ACC112 (cell line): Measurements from ENCODE around the gene ICAM4.

Experiments
- H2AFZ ChIP-seq: fragments of 200-600 bp; sonication (generic); one replicate; pipeline ENCODE4 v1.6.0; 2017; ENCODE audit warnings: antibody characterized with exemption, low read length; ENCODE audit not compliant: unreplicated experiment
- H3K27ac ChIP-seq: fragments of 200-600 bp; sonication (generic); 2 replicates; pipeline ENCODE4 v1.5.1; 2014; ENCODE audit warnings: low read depth, mild to moderate bottlenecking, antibody characterized with exemption, low read length, moderate library complexity
- H3K27me3 ChIP-seq: fragments of 200-600 bp; sonication (generic); 2 replicates; pipeline ENCODE4 v1.6.1; 2014; ENCODE audit warnings: mild to moderate bottlenecking, antibody characterized with exemption, low read length, moderate library complexity, mixed read lengths; ENCODE audit not compliant: insufficient read depth
- H3K36me3 ChIP-seq: fragments of 200-600 bp; sonication (generic); 2 replicates; pipeline ENCODE4 v1.6.1; 2016; ENCODE audit warnings: mild to moderate bottlenecking, antibody characterized with exemption, low read length, moderate library complexity, mixed read lengths; ENCODE audit not compliant: insufficient read depth
- H3K4me1 ChIP-seq: fragments of 200-600 bp; sonication (generic); one replicate; pipeline ENCODE4 v1.6.1; 2016; ENCODE audit warnings: low read length, mixed read lengths; ENCODE audit not compliant: insufficient read depth, unreplicated experiment, control insufficient read depth
- H3K4me3 ChIP-seq: fragments of 200-600 bp; sonication (generic); 2 replicates; pipeline ENCODE4 v1.5.1; 2014; ENCODE audit warnings: mild to moderate bottlenecking, low read depth, low read length
- H3K79me2 ChIP-seq: fragments of 200-600 bp; sonication (generic); one replicate; pipeline ENCODE4 v1.6.0; 2016; ENCODE audit warnings: low read length; ENCODE audit not compliant: control insufficient read depth, unreplicated experiment, insufficient read depth

Gene ICAM4

DNA sequence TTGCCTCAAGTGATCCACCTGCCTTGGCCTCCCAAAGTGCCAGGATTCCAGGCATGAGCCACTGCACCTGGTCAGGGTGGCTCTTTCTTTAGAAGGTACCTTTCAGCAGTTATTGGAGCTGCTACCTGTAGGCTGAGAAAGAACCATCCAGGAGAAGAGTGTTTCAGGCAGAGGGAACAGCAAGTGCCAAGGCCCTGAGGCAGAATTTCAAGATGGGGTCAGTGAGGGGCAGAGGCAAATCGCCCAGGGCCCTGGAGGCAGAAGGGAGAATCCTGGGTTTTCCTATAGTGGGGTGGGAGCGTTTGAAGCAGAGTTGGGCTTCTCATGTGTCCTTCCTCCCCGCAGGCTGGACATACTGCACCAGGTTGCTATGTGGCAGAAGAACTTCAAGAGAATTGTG is 32.5 kb upstream of the ICAM4 start:
- H3K79me2 ChIP-seq = peaks cover 9% of the 10 kb centered on the region
- H3K4me1 ChIP-seq = no peaks in the 10 kb centered on the region
- H3K27me3 ChIP-seq = no peaks in the 10 kb centered on the region
- H2AFZ ChIP-seq = no peak overlapping the region
- H3K36me3 ChIP-seq = no peaks in the 10 kb centered on the region
- no peak overlapping the region for H3K27ac ChIP-seq
- no peak overlapping the region for H3K4me3 ChIP-seq

- Histone ChIP-seq H3K36me3 (no peaks in the 10 kb centered on the region), H3K27me3 (no peaks in the 10 kb centered on the region), H3K27ac (no peak overlapping the region), H3K79me2 (peaks cover 9% of the 10 kb centered on the region), H3K4me1 (no peaks in the 10 kb centered on the region), H2AFZ (no peak overlapping the region), H3K4me3 (no peak overlapping the region)
Observed at GRCh38 chr19:10255358-10255757, 31.4 kb upstream of the ICAM4 start.

GRCh38 chr19:10256551-10256950 is 30.2 kb upstream of the ICAM4 start:
- Histone ChIP-seq H3K36me3 (no peaks in the 10 kb centered on the region), H3K27me3 (no peaks in the 10 kb centered on the region), H2AFZ (no peak overlapping the region), H3K4me1 (no peaks in the 10 kb centered on the region), H3K4me3 (no peak overlapping the region), H3K27ac (no peak overlapping the region), H3K79me2 (peaks cover 9% of the 10 kb centered on the region)

- H3K4me1 ChIP-seq = no peaks in the 10 kb centered on the region
- H3K36me3 ChIP-seq = no peaks in the 10 kb centered on the region
- no peak overlapping the region for H2AFZ ChIP-seq
- no peak overlapping the region for H3K27ac ChIP-seq
- peaks cover 9% of the 10 kb centered on the region for H3K79me2 ChIP-seq
- H3K4me3 ChIP-seq = no peak overlapping the region
- no peaks in the 10 kb centered on the region for H3K27me3 ChIP-seq
Observed at GRCh38 chr19:10256970-10257615, 29.7 kb upstream of the ICAM4 start.

DNA sequence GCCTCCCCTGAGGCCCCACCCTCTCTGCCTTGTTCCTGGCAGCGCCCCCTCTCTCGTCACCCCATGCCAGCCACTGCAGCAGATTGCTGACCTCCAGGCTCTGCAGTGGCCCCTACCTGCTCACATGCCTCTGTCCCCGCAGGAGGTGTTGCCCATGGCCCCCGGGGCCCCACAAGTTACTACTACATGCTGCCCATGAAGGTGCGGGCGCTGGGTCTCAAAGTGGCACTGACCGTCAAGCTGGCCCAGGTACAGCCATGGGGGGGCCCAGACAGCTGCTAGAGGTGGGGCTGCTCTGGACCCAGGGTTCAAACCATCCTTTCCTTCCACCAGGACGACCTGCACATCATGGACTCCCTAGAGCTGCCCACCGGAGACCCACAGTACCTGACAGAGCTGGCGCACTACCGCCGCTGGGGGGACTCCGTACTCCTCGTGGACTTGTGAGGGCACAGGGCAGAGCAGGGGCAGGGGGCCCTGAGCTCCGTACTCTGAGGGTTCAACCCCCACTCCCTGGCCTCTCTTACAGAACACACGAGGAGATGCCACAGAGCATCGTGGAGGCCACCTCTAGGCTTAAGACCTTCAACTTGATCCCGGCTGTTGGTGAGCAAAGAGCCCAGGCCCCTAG is 28.6 kb upstream of the ICAM4 start:
- no peak overlapping the region for H2AFZ ChIP-seq
- no peaks in the 10 kb centered on the region for H3K4me1 ChIP-seq
- no peaks in the 10 kb centered on the region for H3K27me3 ChIP-seq
- H3K27ac ChIP-seq = no peak overlapping the region
- no peaks in the 10 kb centered on the region for H3K36me3 ChIP-seq
- no peaks in the 10 kb centered on the region for H3K79me2 ChIP-seq
- no peak overlapping the region for H3K4me3 ChIP-seq

DNA sequence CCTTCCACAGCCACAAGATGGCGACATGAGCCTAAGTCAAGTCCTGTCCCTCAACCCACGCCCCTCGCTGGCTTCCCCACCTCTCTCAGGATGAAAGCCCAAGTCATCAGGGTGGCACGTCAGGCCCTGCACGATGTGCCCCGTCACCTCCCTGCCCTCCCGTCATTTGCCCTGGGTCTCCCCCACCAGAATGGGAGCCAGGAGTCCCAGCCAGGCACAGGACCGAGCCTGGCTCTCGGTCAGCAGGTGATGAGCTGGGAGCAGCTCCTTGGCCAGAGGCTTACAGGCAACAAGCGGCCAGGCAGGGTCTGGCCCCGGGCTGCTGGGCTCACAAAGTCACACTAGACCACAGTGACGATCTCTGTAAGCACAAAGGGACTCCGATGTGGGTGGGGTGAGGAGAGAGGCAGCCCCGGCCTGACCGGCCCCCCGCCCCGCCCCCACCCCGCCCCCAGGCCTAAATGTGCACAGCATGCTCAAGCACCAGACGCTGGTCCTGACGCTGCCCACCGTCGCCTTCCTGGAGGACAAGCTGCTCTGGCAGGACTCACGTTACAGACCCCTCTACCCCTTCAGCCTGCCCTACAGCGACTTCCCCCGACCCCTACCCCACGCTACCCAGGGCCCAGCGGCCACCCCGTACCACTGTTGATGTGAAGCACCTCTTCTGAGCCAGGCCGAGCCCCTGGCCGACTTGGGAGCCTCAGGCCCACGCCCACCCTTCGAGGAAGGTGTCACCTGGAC is 27.4 kb upstream of the ICAM4 start:
- Histone ChIP-seq H3K36me3 (no peaks in the 10 kb centered on the region), H3K4me1 (no peaks in the 10 kb centered on the region), H3K27me3 (no peaks in the 10 kb centered on the region), H3K79me2 (no peaks in the 10 kb centered on the region), H2AFZ (no peak overlapping the region), H3K27ac (no peak overlapping the region), H3K4me3 (no peak overlapping the region)

DNA sequence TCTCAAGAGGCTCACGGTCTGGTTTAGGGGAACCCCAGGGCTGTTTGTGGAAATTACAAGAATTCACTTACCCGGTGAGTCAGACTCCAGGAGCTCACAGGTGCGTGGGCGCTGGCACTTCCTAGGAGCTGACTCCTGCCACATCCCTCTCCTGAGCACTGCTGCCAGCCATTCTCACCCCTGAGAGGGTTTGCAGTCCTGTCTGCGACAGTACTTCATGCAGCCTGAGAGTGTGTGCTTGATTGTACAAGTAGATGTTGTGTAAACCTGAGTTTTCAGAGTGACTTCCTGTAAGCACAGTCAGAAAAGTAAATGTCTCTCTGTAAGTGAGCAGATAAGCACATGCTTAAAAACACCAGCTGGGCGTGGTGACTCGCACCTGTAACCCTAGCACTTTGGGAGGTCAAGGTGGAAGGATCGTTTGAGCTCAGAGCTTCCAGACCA is 26.6 kb upstream of the ICAM4 start:
- no peak overlapping the region for H2AFZ ChIP-seq
- H3K79me2 ChIP-seq = no peaks in the 10 kb centered on the region
- no peaks in the 10 kb centered on the region for H3K27me3 ChIP-seq
- no peaks in the 10 kb centered on the region for H3K36me3 ChIP-seq
- H3K27ac ChIP-seq = no peak overlapping the region
- H3K4me3 ChIP-seq = no peak overlapping the region
- no peaks in the 10 kb centered on the region for H3K4me1 ChIP-seq

GRCh38 chr19:10262771-10263170 is 24.0 kb upstream of the ICAM4 start:
- Histone ChIP-seq H2AFZ (no peak overlapping the region), H3K4me1 (no peaks in the 10 kb centered on the region), H3K27ac (no peak overlapping the region), H3K36me3 (no peaks in the 10 kb centered on the region), H3K27me3 (no peaks in the 10 kb centered on the region), H3K79me2 (no peaks in the 10 kb centered on the region), H3K4me3 (no peak overlapping the region)

- Histone ChIP-seq H3K4me1 (no peaks in the 10 kb centered on the region), H3K4me3 (no peak overlapping the region), H3K27ac (no peak overlapping the region), H3K36me3 (no peaks in the 10 kb centered on the region), H3K79me2 (peaks cover 8% of the 10 kb centered on the region), H2AFZ (no peak overlapping the region), H3K27me3 (no peaks in the 10 kb centered on the region)
Observed at GRCh38 chr19:10266706-10267105, 20.0 kb upstream of the ICAM4 start.

GRCh38 chr19:10268071-10268470 is 18.7 kb upstream of the ICAM4 start:
- Histone ChIP-seq H3K27ac (no peak overlapping the region), H3K27me3 (no peaks in the 10 kb centered on the region), H3K79me2 (peaks cover 18% of the 10 kb centered on the region), H3K4me1 (peaks cover 3% of the 10 kb centered on the region), H2AFZ (no peak overlapping the region), H3K36me3 (no peaks in the 10 kb centered on the region), H3K4me3 (no peak overlapping the region)
